RWPE1 (cell line): Measurements from ENCODE around the gene TRIM14.

Source experiments
- CTCF ChIA-PET: fragments of 350-600 bp; sonication (Branson Sonifier 250); formaldehyde crosslinking; extraction: SDS; loops from one replicate; lab custom pipeline; 2021; lab: Yijun Ruan, JAX
- POLR2A ChIA-PET: fragments of 400-600 bp; formaldehyde crosslinking; extraction: SDS; loops from one replicate; lab custom pipeline; 2020; ENCODE audit warnings: antibody characterized with exemption; ENCODE audit not compliant: low non-redundant PET; lab: Yijun Ruan, JAX
- DNase-seq: peaks from one replicate; pipeline ENCODE4 v3.0.0; 2012; ENCODE audit warnings: low spot score
- H3K27ac ChIP-seq: fragments of 450-650 bp; 2 replicates; pipeline ENCODE4 v1.5.1; 2017
- TF ChIP-seq, protein P1 (sequence below): fragments of 450-650 bp; conservative IDR thresholded peaks from 2 replicates; pipeline ENCODE4 v1.5.1; 2017; ENCODE audit warnings: low read depth, mild to moderate bottlenecking

The TRIM14 gene

DNA sequence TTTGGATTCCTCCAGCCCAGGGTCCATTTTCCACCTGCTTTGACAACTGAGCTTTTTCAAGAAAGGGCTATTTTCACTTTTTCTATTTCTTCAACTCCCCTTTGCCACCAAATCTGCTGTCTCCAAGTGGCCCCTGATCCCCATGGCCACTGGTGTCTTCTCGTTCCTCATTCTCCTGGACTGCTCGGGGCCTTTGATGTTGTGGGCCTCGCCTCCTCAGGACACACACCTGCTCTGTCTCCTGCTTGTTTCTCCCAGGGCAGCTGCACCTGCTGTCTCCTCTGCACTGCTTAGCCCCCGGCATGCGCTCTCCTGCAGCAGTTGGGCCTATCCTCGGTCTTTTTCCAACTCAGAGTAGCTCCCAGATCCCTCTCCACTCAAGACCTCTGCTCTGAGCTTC lies 78.8 kb downstream of the TRIM14 start:
- no peak for DNase-seq
- TF ChIP-seq, protein P1, sequence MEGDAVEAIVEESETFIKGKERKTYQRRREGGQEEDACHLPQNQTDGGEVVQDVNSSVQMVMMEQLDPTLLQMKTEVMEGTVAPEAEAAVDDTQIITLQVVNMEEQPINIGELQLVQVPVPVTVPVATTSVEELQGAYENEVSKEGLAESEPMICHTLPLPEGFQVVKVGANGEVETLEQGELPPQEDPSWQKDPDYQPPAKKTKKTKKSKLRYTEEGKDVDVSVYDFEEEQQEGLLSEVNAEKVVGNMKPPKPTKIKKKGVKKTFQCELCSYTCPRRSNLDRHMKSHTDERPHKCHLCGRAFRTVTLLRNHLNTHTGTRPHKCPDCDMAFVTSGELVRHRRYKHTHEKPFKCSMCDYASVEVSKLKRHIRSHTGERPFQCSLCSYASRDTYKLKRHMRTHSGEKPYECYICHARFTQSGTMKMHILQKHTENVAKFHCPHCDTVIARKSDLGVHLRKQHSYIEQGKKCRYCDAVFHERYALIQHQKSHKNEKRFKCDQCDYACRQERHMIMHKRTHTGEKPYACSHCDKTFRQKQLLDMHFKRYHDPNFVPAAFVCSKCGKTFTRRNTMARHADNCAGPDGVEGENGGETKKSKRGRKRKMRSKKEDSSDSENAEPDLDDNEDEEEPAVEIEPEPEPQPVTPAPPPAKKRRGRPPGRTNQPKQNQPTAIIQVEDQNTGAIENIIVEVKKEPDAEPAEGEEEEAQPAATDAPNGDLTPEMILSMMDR = no peak
- CTCF ChIA-PET = interaction anchor here (0.5 kb wide), 1 partner anchor 223 kb away, joined by 3 read pairs; no protein-coding TSS in a partner anchor
- H3K27ac ChIP-seq = no peak overlapping the region
- POLR2A ChIA-PET = interaction anchor here (0.8 kb wide), 1 partner anchor 35 kb away, joined by 3 read pairs; no protein-coding TSS in a partner anchor

DNA sequence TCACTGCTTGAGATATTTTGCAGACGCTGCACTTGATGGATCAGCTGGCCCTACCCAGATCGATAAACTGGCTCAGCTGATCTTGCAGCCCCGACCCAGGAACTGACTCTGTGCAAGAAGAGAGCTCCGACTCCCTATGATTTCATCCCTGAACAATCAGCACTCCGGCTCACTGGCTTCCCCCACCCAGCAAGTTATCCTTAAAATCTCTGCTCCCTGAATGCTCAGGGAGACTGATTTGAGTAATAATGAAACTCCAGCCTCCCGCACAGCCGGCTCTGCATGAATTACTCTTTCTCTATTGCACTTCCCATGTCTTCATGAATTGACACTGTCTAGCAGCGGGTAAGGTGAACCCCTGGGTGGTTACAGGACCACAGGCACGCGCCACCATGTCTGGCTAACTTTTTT lies 79.4 kb downstream of the TRIM14 start:
- TF ChIP-seq, protein P1 = no peak
- ChIA-PET POLR2A (no interaction called here), CTCF (interaction anchor here (0.6 kb wide), 1 partner anchor 14 kb away, joined by 3 read pairs; no protein-coding TSS in a partner anchor)
- H3K27ac ChIP-seq = no peak overlapping the region
- no peak for DNase-seq

DNA sequence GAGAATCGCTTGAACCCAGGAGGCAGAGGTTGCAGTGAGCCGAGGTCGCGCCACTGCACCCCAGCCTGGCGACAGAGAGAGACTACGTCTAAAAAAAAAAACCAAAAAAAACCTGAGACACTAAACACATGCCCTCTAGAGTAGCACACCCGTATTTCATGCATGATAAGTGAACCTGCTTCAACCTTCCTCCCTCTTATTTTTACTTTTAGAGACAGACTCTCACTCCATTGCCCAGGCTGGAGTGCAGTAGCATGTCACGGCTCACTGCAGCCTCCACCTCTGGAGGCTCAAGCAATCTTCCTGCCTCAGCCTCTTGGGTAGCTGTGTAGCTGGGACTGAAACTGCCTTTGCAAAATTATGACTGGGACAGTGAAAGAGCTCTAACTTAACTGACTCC lies 80.1 kb downstream of the TRIM14 start:
- CTCF ChIA-PET = interaction anchor here (0.6 kb wide), 1 partner anchor 14 kb away, joined by 3 read pairs; no protein-coding TSS in a partner anchor
- TF ChIP-seq, protein P1 = no peak
- POLR2A ChIA-PET = no interaction called here
- DNase-seq = no peak
- H3K27ac ChIP-seq = no peak overlapping the region

DNA sequence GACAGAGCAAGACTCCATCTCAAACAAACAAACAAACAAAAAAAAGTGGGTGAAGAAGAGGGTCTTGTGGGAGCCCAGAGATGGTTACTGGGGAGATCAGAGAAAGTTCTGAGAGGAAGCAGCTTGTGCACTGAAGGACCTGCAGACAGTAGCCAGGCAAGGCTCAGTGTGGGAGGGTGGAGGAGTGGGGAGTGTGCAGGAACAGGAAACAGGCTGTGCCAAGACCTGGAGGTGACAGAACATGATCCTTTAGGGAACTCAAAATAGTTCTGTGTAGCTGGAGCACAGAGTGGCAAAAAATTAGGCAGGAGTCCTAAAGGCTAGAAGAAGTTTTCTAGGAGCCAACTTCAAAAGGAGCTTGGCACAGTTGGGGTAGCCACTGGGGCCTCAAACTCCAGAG lies 81.7 kb downstream of the TRIM14 start:
- no peak overlapping the region for H3K27ac ChIP-seq
- DNase-seq = no peak
- TF ChIP-seq, protein P1 = no peak
- ChIA-PET POLR2A (no interaction called here), CTCF (interaction anchor here (0.7 kb wide), 1 partner anchor 51 kb away, joined by 4 read pairs; no protein-coding TSS in a partner anchor)

DNA sequence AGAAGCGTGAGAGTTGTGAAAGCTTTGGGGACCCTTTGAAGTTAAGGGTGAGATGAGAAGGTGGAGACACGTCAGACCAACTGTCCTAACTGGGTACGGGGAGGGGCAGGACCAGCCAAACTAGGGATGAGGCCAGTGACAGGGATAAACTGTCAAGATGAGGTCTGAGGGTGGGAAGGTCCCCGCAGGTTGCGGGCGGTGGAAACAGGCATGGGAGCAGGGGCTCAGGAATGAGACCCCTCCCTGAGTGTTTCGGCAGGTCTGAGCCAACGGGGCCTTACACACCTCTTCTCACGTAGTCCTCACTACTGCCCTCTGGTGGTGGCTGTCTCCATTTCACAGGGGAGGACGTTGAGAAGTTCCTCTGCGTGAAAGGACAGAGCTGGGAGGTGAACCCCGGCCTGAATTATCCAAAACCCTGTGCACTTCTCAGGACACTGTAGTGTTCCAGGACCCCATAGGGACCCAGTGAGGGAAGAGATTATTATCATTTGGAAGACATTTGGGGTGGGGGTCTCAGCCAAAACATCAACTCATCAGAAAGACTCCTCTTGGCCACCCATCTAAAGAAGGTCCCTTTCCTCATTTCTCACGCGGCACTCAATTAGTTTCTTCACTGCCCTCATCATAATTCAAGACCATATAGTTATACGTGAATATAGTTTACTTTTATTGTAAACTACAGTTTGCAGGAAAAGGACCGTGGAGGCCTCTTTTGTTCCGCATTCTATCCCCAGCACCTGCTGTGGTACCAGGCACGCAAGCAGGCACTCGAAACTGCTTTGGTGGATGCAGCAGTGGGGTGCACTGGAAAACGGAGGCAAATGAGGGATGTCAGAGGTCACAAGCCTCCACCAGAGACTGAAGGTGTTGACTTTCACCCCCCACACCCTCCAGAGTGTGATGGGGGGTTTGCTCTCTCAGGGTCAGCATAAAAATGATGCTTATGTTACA lies 84.2 kb downstream of the TRIM14 start:
- ChIA-PET POLR2A (no interaction called here), CTCF (interaction anchor here (0.5 to 1.4 kb wide), 13 partner anchors 9 to 269 kb away, joined by 3 to 10 read pairs (median 3); partner anchors contain the start of genes NANS and TRMO)
- TF ChIP-seq, protein P1 = peak; percentile 81
- peak; percentile 73 for DNase-seq
- H3K27ac ChIP-seq = 0 out of 2 replicates have a peak overlapping the region, but pooled peaks have one; percentile 0

DNA sequence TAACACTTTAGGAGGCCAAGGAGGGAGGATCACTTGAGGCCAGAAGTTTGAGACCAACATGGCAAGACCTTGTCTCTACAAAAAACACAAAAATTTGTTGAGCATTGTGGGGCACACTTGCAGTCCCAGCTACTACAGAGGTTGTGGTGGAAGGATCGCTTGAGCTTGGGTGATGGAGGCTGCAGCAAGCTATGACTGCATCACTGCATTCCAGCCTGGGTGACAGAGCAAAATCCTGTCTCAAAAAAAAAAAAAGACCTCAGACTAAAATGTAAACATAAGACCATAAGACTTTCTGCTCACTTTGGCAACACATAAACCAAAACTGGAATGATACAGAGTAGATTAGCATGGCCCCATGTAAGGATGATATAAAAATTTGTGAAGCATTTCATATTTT lies 87.1 kb downstream of the TRIM14 start:
- TF ChIP-seq, protein P1 = no peak
- POLR2A ChIA-PET = interaction anchor here (1.6 kb wide), 1 partner anchor 25 kb away, joined by 3 read pairs; the partner anchor contains the start of gene NANS
- DNase-seq = no peak
- H3K27ac ChIP-seq = no peak overlapping the region
- CTCF ChIA-PET = interaction anchor here (0.9 kb wide), 1 partner anchor 48 kb away, joined by 3 read pairs; no protein-coding TSS in a partner anchor
